ENCODE data around the gene RAD51B. TPM values are rescaled to one million over a fixed set of nuclear protein-coding genes. Genes with fewer than 3 reads are reported as not detected.

Gene RAD51B
- total RNA-seq, 1 experiment from 2014 or later = 8.5 TPM

DNA sequence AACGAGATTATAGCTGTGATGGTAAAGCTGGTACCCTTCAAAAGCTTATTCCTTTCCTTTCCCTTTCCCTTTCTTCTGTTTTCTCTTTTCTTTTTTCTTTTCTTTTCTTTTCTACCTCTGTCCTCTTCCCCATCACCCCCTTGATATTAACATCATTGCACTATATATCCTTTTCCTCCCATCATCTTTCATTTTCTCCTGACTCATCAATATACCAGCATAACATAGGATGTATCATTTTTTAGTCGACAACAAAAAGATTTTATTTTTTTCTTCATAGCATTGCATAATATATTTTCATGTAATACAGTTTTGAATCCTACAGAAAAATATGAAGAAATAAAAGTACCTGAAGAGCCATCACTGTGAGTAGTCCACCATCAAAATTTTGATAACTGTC is 230.6 kb downstream of the RAD51B start:
- Histone ChIP-seq H3K27me3 (ENCODE audit: control insufficient read depth, insufficient read depth, low read length) (no peaks in the 10 kb centered on the region), H3K9me3 (ENCODE audit: control insufficient read depth, insufficient read depth, low read depth, low read length) (no peaks in the 10 kb centered on the region), H3K36me3 (ENCODE audit: control insufficient read depth, insufficient read depth, low read length) (no peaks in the 10 kb centered on the region), H3K4me3 (ENCODE audit: low read depth in 2 of 2, low read length in 2 of 2) (no peak overlapping the region), H3K4me1 (ENCODE audit: control insufficient read depth, insufficient read depth, low read length) (no peaks in the 10 kb centered on the region), H3K27ac (ENCODE audit: low read length) (no peak overlapping the region)
- ChIA-PET POLR2A (no interaction called here), CTCF (no interaction called here)
- BruUV-seq (replicated peaks) = no TSS peak
- intact Hi-C loops (cut with micrococcal nuclease; ENCODE audit: unreplicated experiment) = no loop called here
- ATAC-seq (no peak), DNase-seq (ENCODE audit: low read depth, low spot score) (no peak)
- TF ChIP-seq SIN3A (IDR thresholded peaks at IDR 0.05; ENCODE audit: borderline replicate concordance, insufficient read depth, low read depth, low read length) = no peak
- TF ChIP-seq, protein P1, sequence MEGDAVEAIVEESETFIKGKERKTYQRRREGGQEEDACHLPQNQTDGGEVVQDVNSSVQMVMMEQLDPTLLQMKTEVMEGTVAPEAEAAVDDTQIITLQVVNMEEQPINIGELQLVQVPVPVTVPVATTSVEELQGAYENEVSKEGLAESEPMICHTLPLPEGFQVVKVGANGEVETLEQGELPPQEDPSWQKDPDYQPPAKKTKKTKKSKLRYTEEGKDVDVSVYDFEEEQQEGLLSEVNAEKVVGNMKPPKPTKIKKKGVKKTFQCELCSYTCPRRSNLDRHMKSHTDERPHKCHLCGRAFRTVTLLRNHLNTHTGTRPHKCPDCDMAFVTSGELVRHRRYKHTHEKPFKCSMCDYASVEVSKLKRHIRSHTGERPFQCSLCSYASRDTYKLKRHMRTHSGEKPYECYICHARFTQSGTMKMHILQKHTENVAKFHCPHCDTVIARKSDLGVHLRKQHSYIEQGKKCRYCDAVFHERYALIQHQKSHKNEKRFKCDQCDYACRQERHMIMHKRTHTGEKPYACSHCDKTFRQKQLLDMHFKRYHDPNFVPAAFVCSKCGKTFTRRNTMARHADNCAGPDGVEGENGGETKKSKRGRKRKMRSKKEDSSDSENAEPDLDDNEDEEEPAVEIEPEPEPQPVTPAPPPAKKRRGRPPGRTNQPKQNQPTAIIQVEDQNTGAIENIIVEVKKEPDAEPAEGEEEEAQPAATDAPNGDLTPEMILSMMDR (IDR thresholded peaks at IDR 0.05) = no peak
- TF ChIP-seq, protein P2, sequence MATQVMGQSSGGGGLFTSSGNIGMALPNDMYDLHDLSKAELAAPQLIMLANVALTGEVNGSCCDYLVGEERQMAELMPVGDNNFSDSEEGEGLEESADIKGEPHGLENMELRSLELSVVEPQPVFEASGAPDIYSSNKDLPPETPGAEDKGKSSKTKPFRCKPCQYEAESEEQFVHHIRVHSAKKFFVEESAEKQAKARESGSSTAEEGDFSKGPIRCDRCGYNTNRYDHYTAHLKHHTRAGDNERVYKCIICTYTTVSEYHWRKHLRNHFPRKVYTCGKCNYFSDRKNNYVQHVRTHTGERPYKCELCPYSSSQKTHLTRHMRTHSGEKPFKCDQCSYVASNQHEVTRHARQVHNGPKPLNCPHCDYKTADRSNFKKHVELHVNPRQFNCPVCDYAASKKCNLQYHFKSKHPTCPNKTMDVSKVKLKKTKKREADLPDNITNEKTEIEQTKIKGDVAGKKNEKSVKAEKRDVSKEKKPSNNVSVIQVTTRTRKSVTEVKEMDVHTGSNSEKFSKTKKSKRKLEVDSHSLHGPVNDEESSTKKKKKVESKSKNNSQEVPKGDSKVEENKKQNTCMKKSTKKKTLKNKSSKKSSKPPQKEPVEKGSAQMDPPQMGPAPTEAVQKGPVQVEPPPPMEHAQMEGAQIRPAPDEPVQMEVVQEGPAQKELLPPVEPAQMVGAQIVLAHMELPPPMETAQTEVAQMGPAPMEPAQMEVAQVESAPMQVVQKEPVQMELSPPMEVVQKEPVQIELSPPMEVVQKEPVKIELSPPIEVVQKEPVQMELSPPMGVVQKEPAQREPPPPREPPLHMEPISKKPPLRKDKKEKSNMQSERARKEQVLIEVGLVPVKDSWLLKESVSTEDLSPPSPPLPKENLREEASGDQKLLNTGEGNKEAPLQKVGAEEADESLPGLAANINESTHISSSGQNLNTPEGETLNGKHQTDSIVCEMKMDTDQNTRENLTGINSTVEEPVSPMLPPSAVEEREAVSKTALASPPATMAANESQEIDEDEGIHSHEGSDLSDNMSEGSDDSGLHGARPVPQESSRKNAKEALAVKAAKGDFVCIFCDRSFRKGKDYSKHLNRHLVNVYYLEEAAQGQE (IDR thresholded peaks at IDR 0.05; ENCODE audit: insufficient read depth in 1 of 2, low read depth in 2 of 2, low read length in 1 of 2) = no peak
- TF ChIP-seq POLR2AphosphoS5 (IDR thresholded peaks at IDR 0.05; ENCODE audit: low read depth, low read length) = no peak
- TF ChIP-seq TCF7L2 (IDR thresholded peaks at IDR 0.05; ENCODE audit: low read depth, low read length) = no peak
- in situ Hi-C loops (cut with HindIII; ENCODE audit: low pct_unique_long_range_greater_than_20kb, low sequenced_read_pairs) = no loop called here

DNA sequence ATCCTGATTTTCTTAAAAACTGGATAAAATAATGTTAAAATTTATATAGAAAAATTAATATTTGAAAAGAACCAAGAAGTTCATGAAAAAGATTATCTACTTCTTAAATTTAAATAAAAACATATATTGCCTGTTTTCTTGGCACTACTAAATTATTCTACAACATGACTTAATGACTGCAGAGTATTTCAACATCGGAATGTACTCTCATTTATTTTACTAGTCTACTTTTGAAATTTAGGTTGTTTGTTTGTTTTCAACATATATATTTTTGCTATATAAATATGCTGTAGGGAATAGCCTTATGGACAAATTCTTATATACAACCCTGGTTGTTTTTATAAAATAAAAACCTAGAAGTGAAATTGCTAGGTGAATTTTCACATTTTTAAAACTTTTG is 231.6 kb downstream of the RAD51B start:
- in situ Hi-C loops (cut with HindIII; ENCODE audit: low pct_unique_long_range_greater_than_20kb, low sequenced_read_pairs) (no loop called here), intact Hi-C loops (cut with micrococcal nuclease; ENCODE audit: unreplicated experiment) (no loop called here)
- Histone ChIP-seq H3K4me3 (ENCODE audit: low read depth in 2 of 2, low read length in 2 of 2) (no peak overlapping the region), H3K27me3 (ENCODE audit: control insufficient read depth, insufficient read depth, low read length) (no peaks in the 10 kb centered on the region), H3K27ac (ENCODE audit: low read length) (no peak overlapping the region), H3K36me3 (ENCODE audit: control insufficient read depth, insufficient read depth, low read length) (no peaks in the 10 kb centered on the region), H3K4me1 (ENCODE audit: control insufficient read depth, insufficient read depth, low read length) (no peaks in the 10 kb centered on the region), H3K9me3 (ENCODE audit: control insufficient read depth, insufficient read depth, low read depth, low read length) (no peaks in the 10 kb centered on the region)
- no peak for DNase-seq (ENCODE audit: low read depth, low spot score)
- CTCF ChIA-PET = no interaction called here
- POLR2A ChIA-PET = no interaction called here
- no TSS peak for BruUV-seq (replicated peaks)
- no peak for TF ChIP-seq TCF7L2 (IDR thresholded peaks at IDR 0.05; ENCODE audit: low read depth, low read length)
- no peak for TF ChIP-seq SIN3A (IDR thresholded peaks at IDR 0.05; ENCODE audit: borderline replicate concordance, insufficient read depth, low read depth, low read length)
- ATAC-seq = no peak

DNA sequence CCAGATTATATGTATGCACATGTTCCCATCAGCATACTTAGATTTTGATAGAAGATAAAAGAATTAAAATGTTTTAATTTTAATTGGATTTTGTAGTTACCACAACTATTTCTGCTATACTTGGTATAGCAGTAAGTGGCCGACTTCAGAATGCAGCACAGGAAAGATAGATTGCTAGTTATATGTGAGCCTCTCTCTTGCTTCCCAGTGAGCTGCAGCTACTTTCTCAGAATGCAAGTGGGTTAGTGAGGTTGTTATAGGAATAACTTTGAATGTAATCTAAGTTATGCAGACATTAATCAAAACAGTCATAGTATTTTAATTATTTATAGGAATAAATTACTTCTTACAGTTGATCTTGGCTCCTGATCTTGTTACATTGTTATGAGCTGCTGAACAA is 240.6 kb downstream of the RAD51B start:
- ATAC-seq (no peak), DNase-seq (ENCODE audit: low read depth, low spot score) (no peak)
- no peaks in the 10 kb centered on the region for H3K27me3 ChIP-seq (ENCODE audit: control insufficient read depth, insufficient read depth, low read length)
- no peaks in the 10 kb centered on the region for H3K4me1 ChIP-seq (ENCODE audit: control insufficient read depth, insufficient read depth, low read length)
- no peak overlapping the region for H3K4me3 ChIP-seq (ENCODE audit: low read depth in 2 of 2, low read length in 2 of 2)
- BruUV-seq (replicated peaks) = no TSS peak
- intact Hi-C loops (cut with micrococcal nuclease; ENCODE audit: unreplicated experiment) = no loop called here
- in situ Hi-C loops (cut with HindIII; ENCODE audit: low pct_unique_long_range_greater_than_20kb, low sequenced_read_pairs) = no loop called here
- ChIA-PET POLR2A (no interaction called here), CTCF (no interaction called here)
- no peaks in the 10 kb centered on the region for H3K36me3 ChIP-seq (ENCODE audit: control insufficient read depth, insufficient read depth, low read length)
- TF ChIP-seq, protein P1 (IDR thresholded peaks at IDR 0.05) = no peak
- TF ChIP-seq POLR2AphosphoS5 (IDR thresholded peaks at IDR 0.05; ENCODE audit: low read depth, low read length) = no peak
- no peak for TF ChIP-seq SIN3A (IDR thresholded peaks at IDR 0.05; ENCODE audit: borderline replicate concordance, insufficient read depth, low read depth, low read length)
- TF ChIP-seq, protein P2 (IDR thresholded peaks at IDR 0.05; ENCODE audit: insufficient read depth in 1 of 2, low read depth in 2 of 2, low read length in 1 of 2) = no peak
- 0 out of 2 replicates have a peak, but pooled peaks cover 4% of the 10 kb centered on the region for H3K9me3 ChIP-seq (ENCODE audit: control insufficient read depth, insufficient read depth, low read depth, low read length)
- peak overlapping the region; percentile 4; the same call in 1 of the 2 replicates for H3K27ac ChIP-seq (ENCODE audit: low read length)
